Prostate gland (tissue), 2 donors: ENCODE measurements around the gene POT1.

Experiments used
- POLR2A ChIP-seq: fragments of 450-650 bp; IDR thresholded peaks from one replicate; pipeline ENCODE4 v1.6.1; 2016; ENCODE audit warnings: antibody characterized with exemption, mild to moderate bottlenecking
- POLR2AphosphoS5 ChIP-seq: sonication (generic); formaldehyde crosslinking; IDR thresholded peaks from one replicate; pipeline ENCODE4 v1.6.1; 2017; ENCODE audit warnings: antibody characterized with exemption
- TF ChIP-seq, protein P1 (sequence below), 4 experiments: fragments of 200-600 bp in 2 of 4; fragments of 450-650 bp in 2 of 4; sonication (generic) in 2 of 4; IDR thresholded peaks; 1 replicate in 3 of 4; 2 replicates in 1 of 4; pipeline ENCODE4 v1.5.1; 2016 to 2019; ENCODE audit warnings: antibody characterized with exemption in 4 of 4, mild to moderate bottlenecking in 2 of 4, moderate library complexity in 2 of 4

DNA sequence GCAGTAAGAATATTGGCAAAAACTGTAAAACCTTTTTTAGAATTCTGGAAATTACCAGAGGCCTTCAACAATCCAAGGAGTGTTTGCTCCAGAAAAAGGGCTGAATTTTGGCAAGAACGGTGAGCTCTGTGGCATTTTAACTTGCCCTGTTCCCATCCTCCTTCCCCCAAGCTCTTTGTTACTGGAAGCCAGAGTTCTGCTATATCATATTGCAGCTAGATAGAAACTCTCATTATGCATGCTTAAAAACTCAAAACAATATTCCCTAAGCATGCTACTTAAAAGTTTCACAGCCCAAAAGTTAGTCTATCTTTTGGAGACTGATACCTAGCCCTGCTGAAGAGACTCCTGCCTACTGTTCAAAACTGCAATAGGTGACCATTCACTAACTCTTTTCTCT lies 93.5 kb downstream of the POT1 start:
- TF ChIP-seq, protein P1, sequence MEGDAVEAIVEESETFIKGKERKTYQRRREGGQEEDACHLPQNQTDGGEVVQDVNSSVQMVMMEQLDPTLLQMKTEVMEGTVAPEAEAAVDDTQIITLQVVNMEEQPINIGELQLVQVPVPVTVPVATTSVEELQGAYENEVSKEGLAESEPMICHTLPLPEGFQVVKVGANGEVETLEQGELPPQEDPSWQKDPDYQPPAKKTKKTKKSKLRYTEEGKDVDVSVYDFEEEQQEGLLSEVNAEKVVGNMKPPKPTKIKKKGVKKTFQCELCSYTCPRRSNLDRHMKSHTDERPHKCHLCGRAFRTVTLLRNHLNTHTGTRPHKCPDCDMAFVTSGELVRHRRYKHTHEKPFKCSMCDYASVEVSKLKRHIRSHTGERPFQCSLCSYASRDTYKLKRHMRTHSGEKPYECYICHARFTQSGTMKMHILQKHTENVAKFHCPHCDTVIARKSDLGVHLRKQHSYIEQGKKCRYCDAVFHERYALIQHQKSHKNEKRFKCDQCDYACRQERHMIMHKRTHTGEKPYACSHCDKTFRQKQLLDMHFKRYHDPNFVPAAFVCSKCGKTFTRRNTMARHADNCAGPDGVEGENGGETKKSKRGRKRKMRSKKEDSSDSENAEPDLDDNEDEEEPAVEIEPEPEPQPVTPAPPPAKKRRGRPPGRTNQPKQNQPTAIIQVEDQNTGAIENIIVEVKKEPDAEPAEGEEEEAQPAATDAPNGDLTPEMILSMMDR (IDR thresholded peaks at IDR 0.05), result no peak
- TF ChIP-seq POLR2A (no peak), POLR2AphosphoS5 (no peak)
